ENCODE data around the gene TPSG1. TPM values are rescaled to one million over a fixed set of nuclear protein-coding genes. Genes with fewer than 3 reads are reported as not detected.

TPSG1 gene
- total and polyA plus RNA-seq, 2 experiments from 2014 or later: 0.81 TPM; not detected in 1

DNA sequence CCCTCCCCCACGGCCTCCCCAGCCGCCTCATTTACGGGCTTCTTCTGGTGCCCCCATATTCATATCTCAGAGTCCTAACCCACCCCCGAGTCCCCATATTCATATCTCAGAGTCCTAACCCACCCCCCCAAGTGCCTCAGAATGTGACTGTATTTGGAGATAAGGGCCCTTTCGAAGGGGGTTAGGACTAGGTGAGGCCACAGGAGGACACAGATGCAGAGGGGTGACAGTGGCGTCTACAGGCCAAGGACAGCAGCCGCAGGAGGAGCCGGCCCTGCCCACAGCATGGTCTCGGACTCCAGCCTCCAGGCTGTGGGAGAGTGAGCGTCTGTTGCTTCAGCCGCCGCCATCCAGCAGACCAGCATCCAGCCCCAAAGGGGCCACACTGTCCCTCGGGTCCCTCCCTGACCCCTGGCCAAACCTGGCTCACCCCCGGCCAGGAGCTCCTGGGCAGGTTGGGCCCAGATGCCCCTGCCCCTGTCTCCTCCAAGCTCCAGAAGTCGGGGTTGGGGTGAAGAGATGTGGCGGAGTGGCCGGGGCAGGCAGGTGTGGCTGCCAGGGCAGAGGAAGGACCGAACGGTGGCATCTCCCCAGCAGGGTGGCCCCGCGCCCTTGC is 46.7 kb downstream of the TPSG1 start:
- Histone ChIP-seq H3K4me2 (no peak overlapping the region), H3K36me3 (ENCODE audit: insufficient read depth) (no peaks in the 10 kb centered on the region), H3K9me2 (ENCODE audit: insufficient read depth) (no peaks in the 10 kb centered on the region), H3F3A (replicated peaks; ENCODE audit: low read depth) (no peaks in the 10 kb centered on the region), H3K27ac (ENCODE audit: low read depth) (no peak overlapping the region), H4K20me1 (replicated peaks; ENCODE audit: insufficient read depth) (no peaks in the 10 kb centered on the region), H3K27me3 (ENCODE audit: insufficient read depth) (no peaks in the 10 kb centered on the region), H3K79me2 (replicated peaks; ENCODE audit: insufficient read depth) (no peaks in the 10 kb centered on the region), H2AFZ (no peak overlapping the region), H3K4me3 (no peak overlapping the region), H3K4me1 (ENCODE audit: insufficient read depth) (no peaks in the 10 kb centered on the region)
- Mint-ChIP-seq H3K4me1 (no peaks in the 10 kb centered on the region), H3K9me3 (no peaks in the 10 kb centered on the region), H3K4me3 (no peak overlapping the region), H3K27me3 (ENCODE audit: insufficient read depth, low read depth, poor library complexity) (peaks cover 2% of the 10 kb centered on the region), H3K27ac (no peak overlapping the region), H3K36me3 (ENCODE audit: low read depth) (no peaks in the 10 kb centered on the region)
- TF ChIP-seq JUNB (IDR thresholded peaks at IDR 0.05; ENCODE audit: unreplicated experiment): no peak
- TF ChIP-seq, protein P1, sequence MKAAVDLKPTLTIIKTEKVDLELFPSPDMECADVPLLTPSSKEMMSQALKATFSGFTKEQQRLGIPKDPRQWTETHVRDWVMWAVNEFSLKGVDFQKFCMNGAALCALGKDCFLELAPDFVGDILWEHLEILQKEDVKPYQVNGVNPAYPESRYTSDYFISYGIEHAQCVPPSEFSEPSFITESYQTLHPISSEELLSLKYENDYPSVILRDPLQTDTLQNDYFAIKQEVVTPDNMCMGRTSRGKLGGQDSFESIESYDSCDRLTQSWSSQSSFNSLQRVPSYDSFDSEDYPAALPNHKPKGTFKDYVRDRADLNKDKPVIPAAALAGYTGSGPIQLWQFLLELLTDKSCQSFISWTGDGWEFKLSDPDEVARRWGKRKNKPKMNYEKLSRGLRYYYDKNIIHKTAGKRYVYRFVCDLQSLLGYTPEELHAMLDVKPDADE (IDR thresholded peaks at IDR 0.05): no peak
- TF ChIP-seq ZNF114 (CRISPR knock-in tag; IDR thresholded peaks at IDR 0.05): no peak
- no peak for TF ChIP-seq ZNF331 (CRISPR knock-in tag; IDR thresholded peaks at IDR 0.05; ENCODE audit: low read depth)
- TF ChIP-seq CREB1 (CRISPR knock-in tag; IDR thresholded peaks at IDR 0.05; ENCODE audit: low read depth): no peak
- TF ChIP-seq, protein P2, sequence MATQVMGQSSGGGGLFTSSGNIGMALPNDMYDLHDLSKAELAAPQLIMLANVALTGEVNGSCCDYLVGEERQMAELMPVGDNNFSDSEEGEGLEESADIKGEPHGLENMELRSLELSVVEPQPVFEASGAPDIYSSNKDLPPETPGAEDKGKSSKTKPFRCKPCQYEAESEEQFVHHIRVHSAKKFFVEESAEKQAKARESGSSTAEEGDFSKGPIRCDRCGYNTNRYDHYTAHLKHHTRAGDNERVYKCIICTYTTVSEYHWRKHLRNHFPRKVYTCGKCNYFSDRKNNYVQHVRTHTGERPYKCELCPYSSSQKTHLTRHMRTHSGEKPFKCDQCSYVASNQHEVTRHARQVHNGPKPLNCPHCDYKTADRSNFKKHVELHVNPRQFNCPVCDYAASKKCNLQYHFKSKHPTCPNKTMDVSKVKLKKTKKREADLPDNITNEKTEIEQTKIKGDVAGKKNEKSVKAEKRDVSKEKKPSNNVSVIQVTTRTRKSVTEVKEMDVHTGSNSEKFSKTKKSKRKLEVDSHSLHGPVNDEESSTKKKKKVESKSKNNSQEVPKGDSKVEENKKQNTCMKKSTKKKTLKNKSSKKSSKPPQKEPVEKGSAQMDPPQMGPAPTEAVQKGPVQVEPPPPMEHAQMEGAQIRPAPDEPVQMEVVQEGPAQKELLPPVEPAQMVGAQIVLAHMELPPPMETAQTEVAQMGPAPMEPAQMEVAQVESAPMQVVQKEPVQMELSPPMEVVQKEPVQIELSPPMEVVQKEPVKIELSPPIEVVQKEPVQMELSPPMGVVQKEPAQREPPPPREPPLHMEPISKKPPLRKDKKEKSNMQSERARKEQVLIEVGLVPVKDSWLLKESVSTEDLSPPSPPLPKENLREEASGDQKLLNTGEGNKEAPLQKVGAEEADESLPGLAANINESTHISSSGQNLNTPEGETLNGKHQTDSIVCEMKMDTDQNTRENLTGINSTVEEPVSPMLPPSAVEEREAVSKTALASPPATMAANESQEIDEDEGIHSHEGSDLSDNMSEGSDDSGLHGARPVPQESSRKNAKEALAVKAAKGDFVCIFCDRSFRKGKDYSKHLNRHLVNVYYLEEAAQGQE (IDR thresholded peaks at IDR 0.05; ENCODE audit: unreplicated experiment): no peak
- TF ChIP-seq NANOG (IDR thresholded peaks at IDR 0.05; ENCODE audit: borderline replicate concordance): no peak
- no peak for TF ChIP-seq EZH2phosphoT487 (IDR thresholded peaks at IDR 0.05; ENCODE audit: unreplicated experiment)
- no peak for TF ChIP-seq EZH2 (IDR thresholded peaks at IDR 0.05; ENCODE audit: low read depth, unreplicated experiment)
- TF ChIP-seq, protein P3, sequence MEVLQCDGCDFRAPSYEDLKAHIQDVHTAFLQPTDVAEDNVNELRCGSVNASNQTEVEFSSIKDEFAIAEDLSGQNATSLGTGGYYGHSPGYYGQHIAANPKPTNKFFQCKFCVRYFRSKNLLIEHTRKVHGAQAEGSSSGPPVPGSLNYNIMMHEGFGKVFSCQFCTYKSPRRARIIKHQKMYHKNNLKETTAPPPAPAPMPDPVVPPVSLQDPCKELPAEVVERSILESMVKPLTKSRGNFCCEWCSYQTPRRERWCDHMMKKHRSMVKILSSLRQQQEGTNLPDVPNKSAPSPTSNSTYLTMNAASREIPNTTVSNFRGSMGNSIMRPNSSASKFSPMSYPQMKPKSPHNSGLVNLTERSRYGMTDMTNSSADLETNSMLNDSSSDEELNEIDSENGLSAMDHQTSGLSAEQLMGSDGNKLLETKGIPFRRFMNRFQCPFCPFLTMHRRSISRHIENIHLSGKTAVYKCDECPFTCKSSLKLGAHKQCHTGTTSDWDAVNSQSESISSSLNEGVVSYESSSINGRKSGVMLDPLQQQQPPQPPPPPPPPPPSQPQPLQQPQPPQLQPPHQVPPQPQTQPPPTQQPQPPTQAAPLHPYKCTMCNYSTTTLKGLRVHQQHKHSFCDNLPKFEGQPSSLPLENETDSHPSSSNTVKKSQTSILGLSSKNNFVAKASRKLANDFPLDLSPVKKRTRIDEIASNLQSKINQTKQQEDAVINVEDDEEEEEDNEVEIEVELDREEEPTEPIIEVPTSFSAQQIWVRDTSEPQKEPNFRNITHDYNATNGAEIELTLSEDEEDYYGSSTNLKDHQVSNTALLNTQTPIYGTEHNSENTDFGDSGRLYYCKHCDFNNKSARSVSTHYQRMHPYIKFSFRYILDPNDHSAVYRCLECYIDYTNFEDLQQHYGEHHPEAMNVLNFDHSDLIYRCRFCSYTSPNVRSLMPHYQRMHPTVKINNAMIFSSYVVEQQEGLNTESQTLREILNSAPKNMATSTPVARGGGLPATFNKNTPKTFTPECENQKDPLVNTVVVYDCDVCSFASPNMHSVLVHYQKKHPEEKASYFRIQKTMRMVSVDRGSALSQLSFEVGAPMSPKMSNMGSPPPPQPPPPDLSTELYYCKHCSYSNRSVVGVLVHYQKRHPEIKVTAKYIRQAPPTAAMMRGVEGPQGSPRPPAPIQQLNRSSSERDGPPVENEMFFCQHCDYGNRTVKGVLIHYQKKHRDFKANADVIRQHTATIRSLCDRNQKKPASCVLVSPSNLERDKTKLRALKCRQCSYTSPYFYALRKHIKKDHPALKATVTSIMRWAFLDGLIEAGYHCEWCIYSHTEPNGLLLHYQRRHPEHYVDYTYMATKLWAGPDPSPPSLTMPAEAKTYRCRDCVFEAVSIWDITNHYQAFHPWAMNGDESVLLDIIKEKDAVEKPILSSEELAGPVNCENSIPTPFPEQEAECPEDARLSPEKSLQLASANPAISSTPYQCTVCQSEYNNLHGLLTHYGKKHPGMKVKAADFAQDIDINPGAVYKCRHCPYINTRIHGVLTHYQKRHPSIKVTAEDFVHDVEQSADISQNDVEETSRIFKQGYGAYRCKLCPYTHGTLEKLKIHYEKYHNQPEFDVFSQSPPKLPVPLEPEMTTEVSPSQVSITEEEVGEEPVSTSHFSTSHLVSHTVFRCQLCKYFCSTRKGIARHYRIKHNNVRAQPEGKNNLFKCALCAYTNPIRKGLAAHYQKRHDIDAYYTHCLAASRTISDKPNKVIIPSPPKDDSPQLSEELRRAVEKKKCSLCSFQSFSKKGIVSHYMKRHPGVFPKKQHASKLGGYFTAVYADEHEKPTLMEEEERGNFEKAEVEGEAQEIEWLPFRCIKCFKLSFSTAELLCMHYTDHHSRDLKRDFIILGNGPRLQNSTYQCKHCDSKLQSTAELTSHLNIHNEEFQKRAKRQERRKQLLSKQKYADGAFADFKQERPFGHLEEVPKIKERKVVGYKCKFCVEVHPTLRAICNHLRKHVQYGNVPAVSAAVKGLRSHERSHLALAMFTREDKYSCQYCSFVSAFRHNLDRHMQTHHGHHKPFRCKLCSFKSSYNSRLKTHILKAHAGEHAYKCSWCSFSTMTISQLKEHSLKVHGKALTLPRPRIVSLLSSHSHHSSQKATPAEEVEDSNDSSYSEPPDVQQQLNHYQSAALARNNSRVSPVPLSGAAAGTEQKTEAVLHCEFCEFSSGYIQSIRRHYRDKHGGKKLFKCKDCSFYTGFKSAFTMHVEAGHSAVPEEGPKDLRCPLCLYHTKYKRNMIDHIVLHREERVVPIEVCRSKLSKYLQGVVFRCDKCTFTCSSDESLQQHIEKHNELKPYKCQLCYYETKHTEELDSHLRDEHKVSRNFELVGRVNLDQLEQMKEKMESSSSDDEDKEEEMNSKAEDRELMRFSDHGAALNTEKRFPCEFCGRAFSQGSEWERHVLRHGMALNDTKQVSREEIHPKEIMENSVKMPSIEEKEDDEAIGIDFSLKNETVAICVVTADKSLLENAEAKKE (CRISPR knock-in tag; IDR thresholded peaks at IDR 0.05): no peak
- no peak for TF ChIP-seq STAT1 (IDR thresholded peaks at IDR 0.05; ENCODE audit: unreplicated experiment)
- DNase-seq (ENCODE audit: low spot score) (no peak), ATAC-seq (no peak)

Data from GM23338 (cell line).